B cell (primary cell): ENCODE results near the gene CNTN2. TPM values are rescaled to one million over a fixed set of nuclear protein-coding genes. Genes with fewer than 3 reads are reported as not detected.

Source experiments
- ATAC-seq: fragments of 200-7000 bp; cut with Tn5 transposase; one replicate; pipeline ENCODE4 v1.10.0; 2021; ENCODE audit warnings: low read depth, mild to moderate bottlenecking, moderate number of reproducible peaks, moderate library complexity
- CTCF ChIA-PET: fragments of 350-600 bp; sonication (Branson Sonifier 250); formaldehyde crosslinking; loops from one replicate; lab custom pipeline; 2021; ENCODE audit warnings: antibody characterized with exemption, inconsistent platforms; lab: Charles Lee
- POLR2A ChIA-PET: fragments of 350-600 bp; sonication (Branson Sonifier 250); formaldehyde crosslinking; loops from one replicate; lab custom pipeline; 2021; ENCODE audit warnings: antibody characterized with exemption; lab: Charles Lee
- DNase-seq: peaks from one replicate; pipeline ENCODE4 v3.0.0; 2013
- H2AFZ ChIP-seq: 2 replicates; pipeline ENCODE4 v1.6.1; 2012; ENCODE audit warnings: mild to moderate bottlenecking, low read depth, low read length; ENCODE audit not compliant: insufficient read depth, poor library complexity, severe bottlenecking
- H3K27ac ChIP-seq, 2 donors: 1 replicate in 1 of 2; 2 replicates in 1 of 2; pipeline ENCODE4 v1.5.1; 2012 to 2013; ENCODE audit warnings: low read length in 2 of 2, mild to moderate bottlenecking in 2 of 2, moderate library complexity in 1 of 2
- H3K27me3 ChIP-seq, 4 experiments: fragments of 200-600 bp in 1 of 4; sonication (generic) in 1 of 4; replicated peaks in 1 of 4; 1 replicate in 2 of 4; 2 replicates in 2 of 4; pipeline versions ENCODE4 v1.6.1 to v1.7.0; 2013 to 2016; ENCODE audit warnings: low read length in 3 of 4, mild to moderate bottlenecking in 2 of 4, mixed read lengths in 1 of 4, moderate library complexity in 1 of 4; ENCODE audit not compliant: insufficient read depth in 4 of 4, control insufficient read depth in 3 of 4; ENCODE audit errors: control extremely low read depth in 1 of 4
- H3K36me3 ChIP-seq, 2 experiments: replicated peaks in 1 of 2; 1 replicate in 1 of 2; 2 replicates in 1 of 2; pipeline versions ENCODE4 v1.6.1 to v1.7.1; 2013; ENCODE audit warnings: low read length in 1 of 2; ENCODE audit not compliant: insufficient read depth in 2 of 2, control insufficient read depth in 1 of 2; ENCODE audit errors: control extremely low read depth in 1 of 2, extremely low read depth in 1 of 2
- H3K4me1 ChIP-seq, 2 donors: fragments of 200-600 bp in 1 of 2; sonication (generic) in 1 of 2; 1 replicate in 1 of 2; 2 replicates in 1 of 2; pipeline versions ENCODE4 v1.5.1 to v1.6.1; 2013 to 2017; ENCODE audit warnings: low read length in 2 of 2; ENCODE audit not compliant: control insufficient read depth in 2 of 2, insufficient read depth in 2 of 2
- H3K4me2 ChIP-seq: replicated peaks from 2 replicates; pipeline ENCODE3; 2012; ENCODE audit warnings: mild to moderate bottlenecking, low read depth, low read length; ENCODE audit not compliant: poor library complexity, severe bottlenecking
- H3K4me3 ChIP-seq, 5 experiments: fragments of 200-600 bp in 1 of 5; sonication (generic) in 1 of 5; 1 replicate in 3 of 5; 2 replicates in 2 of 5; pipeline versions ENCODE4 v1.5.1 to v1.7.0; 2011 to 2016; ENCODE audit warnings: low read length in 4 of 5, mild to moderate bottlenecking in 4 of 5, low read depth in 2 of 5, control low read depth in 1 of 5, moderate library complexity in 1 of 5; ENCODE audit not compliant: insufficient read depth in 1 of 5; ENCODE audit errors: control extremely low read depth in 1 of 5, extremely low read depth in 1 of 5
- H3K79me2 ChIP-seq: fragments of 200-600 bp; sonication (generic); one replicate; pipeline ENCODE4 v1.6.0; 2016; ENCODE audit warnings: low read length; ENCODE audit not compliant: control insufficient read depth, insufficient read depth
- H3K9ac ChIP-seq: fragments of 200-600 bp; sonication (generic); 2 replicates; pipeline ENCODE4 v1.6.1; 2017; ENCODE audit warnings: mild to moderate bottlenecking, low read length, moderate library complexity
- H3K9me3 ChIP-seq, 3 donors: one replicate each; pipeline versions ENCODE4 v1.6.1 to v1.7.1; 2013; ENCODE audit warnings: low read length in 2 of 3; ENCODE audit not compliant: control insufficient read depth in 2 of 3, insufficient read depth in 1 of 3; ENCODE audit errors: control extremely low read depth in 1 of 3
- H4K20me1 ChIP-seq: 2 replicates; pipeline ENCODE4 v1.6.0; 2012; ENCODE audit warnings: mild to moderate bottlenecking, low read length; ENCODE audit not compliant: insufficient read depth, control insufficient read depth, poor library complexity, severe bottlenecking
- H3K27ac Mint-ChIP-seq: one replicate; pipeline ENCODE4 v1.8.0; 2021; ENCODE audit warnings: mixed read lengths
- H3K27me3 Mint-ChIP-seq: one replicate; pipeline ENCODE4 v1.8.0; 2021; ENCODE audit warnings: mixed read lengths
- H3K4me1 Mint-ChIP-seq: one replicate; pipeline ENCODE4 v1.8.0; 2021; ENCODE audit warnings: mixed read lengths
- H3K4me3 Mint-ChIP-seq: one replicate; pipeline ENCODE4 v1.8.0; 2021; ENCODE audit warnings: mixed read lengths
- H3K9me3 Mint-ChIP-seq: one replicate; pipeline ENCODE4 v1.8.0; 2022; ENCODE audit warnings: mixed read lengths; ENCODE audit not compliant: insufficient read depth
- CTCF ChIP-seq: fragments of 200-600 bp; IDR thresholded peaks from one replicate; pipeline ENCODE4 v1.8.0; 2022; ENCODE audit warnings: antibody characterized with exemption, mild to moderate bottlenecking
- EZH2 ChIP-seq: IDR thresholded peaks from 2 replicates; pipeline ENCODE4 v1.6.1; 2012; ENCODE audit warnings: borderline replicate concordance, low read depth, mild to moderate bottlenecking, moderate library complexity, low read length; ENCODE audit not compliant: insufficient read depth, poor library complexity, severe bottlenecking
- WGBS: methylation state at CpG from one replicate; pipeline ENCODE4 v1.1.5; 2013; ENCODE audit warnings: missing lambda C conversion rate; ENCODE audit not compliant: insufficient coverage; 5-methylcytosine and 5-hydroxymethylcytosine counted together
- intact Hi-C: fragments of 100-400 bp; cut with micrococcal nuclease; formaldehyde crosslinking; loops from one replicate; pipeline ENCODE4 v1.10.0; 2022
- polyA plus RNA-seq: library from polyadenylated mRNA; depleted of rRNA; stranded (reverse); fragments of >200 nt; gene quantifications from 2 replicates; pipeline ENCODE4 v1.2.3, GENCODE V29; 2012
- total RNA-seq, 2 donors: library from RNA; stranded (reverse); fragments of 120-200 nt in 1 of 2; gene quantifications; 1 replicate in 1 of 2; 2 replicates in 1 of 2; pipeline versions ENCODE4 v1.2.3 to v1.2.4, GENCODE V29; 2013 to 2022

CNTN2 gene
- total and polyA plus RNA-seq, 2 donors (not counting 1 experiment from before 2014, with no cell fraction given), result not detected

- H3K4me1 ChIP-seq, result no peaks in the 10 kb centered on the region
- CTCF ChIA-PET, result no interaction called here
- Mint-ChIP-seq H3K4me3 (no peak overlapping the region), H3K9me3 (no peaks in the 10 kb centered on the region), H3K4me1 (no peaks in the 10 kb centered on the region), H3K27ac (no peak overlapping the region), H3K27me3 (no peaks in the 10 kb centered on the region)
- no peak overlapping the region for H3K4me2 ChIP-seq
- H3K27ac ChIP-seq, result no peak overlapping the region
- POLR2A ChIA-PET, result interaction anchor here (0.7 kb wide), 1 partner anchor 32 kb away, joined by 5 read pairs; no protein-coding TSS in a partner anchor
- ATAC-seq (no peak), DNase-seq (no peak)
- no peak overlapping the region for H3K9ac ChIP-seq
- no peak overlapping the region for H3K4me3 ChIP-seq
- H3K36me3 ChIP-seq, result peaks cover 33 to 77% of the 10 kb centered on the region in 2 experiments
- peaks cover 10% of the 10 kb centered on the region for H3K79me2 ChIP-seq
- no peak overlapping the region for H2AFZ ChIP-seq
- H3K27me3 ChIP-seq, result no peaks in the 10 kb centered on the region
- H4K20me1 ChIP-seq, result peaks cover 7% of the 10 kb centered on the region
- intact Hi-C loops, result no loop called here
- 83% methylated on average over 1 of the region's 3 CpGs for WGBS
- TF ChIP-seq CTCF (no peak), EZH2 (no peak)
- H3K9me3 ChIP-seq, result no peaks in the 10 kb centered on the region
Observed at GRCh38 chr1:205102404-205102803, 59.4 kb downstream of the CNTN2 start.

- Histone ChIP-seq H3K9ac (no peak overlapping the region), H4K20me1 (peaks cover 7% of the 10 kb centered on the region), H3K27ac (no peak overlapping the region), H3K4me1 (peaks cover 6 to 20% of the 10 kb centered on the region in 2 donors), H3K79me2 (peaks cover 10% of the 10 kb centered on the region), H3K9me3 (no peaks in the 10 kb centered on the region), H3K27me3 (no peaks in the 10 kb centered on the region), H3K4me3 (no peak overlapping the region), H3K4me2 (no peak overlapping the region), H2AFZ (no peak overlapping the region), H3K36me3 (peaks cover 14 to 51% of the 10 kb centered on the region in 2 experiments)
- Mint-ChIP-seq H3K27me3 (no peaks in the 10 kb centered on the region), H3K4me1 (peaks cover 18% of the 10 kb centered on the region), H3K9me3 (no peaks in the 10 kb centered on the region), H3K27ac (no peak overlapping the region), H3K4me3 (no peak overlapping the region)
- 100% methylated on average over 1 of the region's 4 CpGs for WGBS
- no peak for ATAC-seq
- POLR2A ChIA-PET, result interaction anchor here (0.7 kb wide), 2 partner anchors 406 to 524 kb away, joined by 3 to 6 read pairs; no protein-coding TSS in a partner anchor
- CTCF ChIA-PET, result no interaction called here
- intact Hi-C loops, result no loop called here
- no peak for DNase-seq
- TF ChIP-seq CTCF (no peak), EZH2 (no peak)
Observed at GRCh38 chr1:205107327-205107726, 64.3 kb downstream of the CNTN2 start.
